Fibroblast of the aortic adventitia (primary cell): ENCODE data around the gene NUP42. TPM values are rescaled to one million over a fixed set of nuclear protein-coding genes. Genes with fewer than 3 reads are reported as not detected.
A peak's percentile ranks its signal among the peaks of the same experiment; 100 is the strongest.

Experiments
- DNase-seq: peaks from one replicate; pipeline ENCODE4 v3.0.0-alpha.2; 2010; ENCODE audit warnings: low read depth
- H3K4me3 ChIP-seq: 2 replicates; pipeline ENCODE4 v1.5.1; 2011; ENCODE audit warnings: low read depth, mild to moderate bottlenecking, control low read depth, low read length, moderate library complexity
- total RNA-seq: library from RNA; depleted of rRNA; stranded (reverse); fragments of >200 nt; gene quantifications from 2 replicates; pipeline ENCODE4 v1.2.3, GENCODE V29; 2012; ENCODE audit warnings: low replicate concordance
- TF ChIP-seq, protein P1 (sequence below): IDR thresholded peaks from 2 replicates; pipeline ENCODE4 v1.5.1; 2011; ENCODE audit warnings: mild to moderate bottlenecking, low read length, control low read depth, inconsistent platforms; ENCODE audit not compliant: insufficient read depth

The NUP42 gene
- total RNA-seq, 1 donor: 27.6 TPM

- TF ChIP-seq, protein P1, sequence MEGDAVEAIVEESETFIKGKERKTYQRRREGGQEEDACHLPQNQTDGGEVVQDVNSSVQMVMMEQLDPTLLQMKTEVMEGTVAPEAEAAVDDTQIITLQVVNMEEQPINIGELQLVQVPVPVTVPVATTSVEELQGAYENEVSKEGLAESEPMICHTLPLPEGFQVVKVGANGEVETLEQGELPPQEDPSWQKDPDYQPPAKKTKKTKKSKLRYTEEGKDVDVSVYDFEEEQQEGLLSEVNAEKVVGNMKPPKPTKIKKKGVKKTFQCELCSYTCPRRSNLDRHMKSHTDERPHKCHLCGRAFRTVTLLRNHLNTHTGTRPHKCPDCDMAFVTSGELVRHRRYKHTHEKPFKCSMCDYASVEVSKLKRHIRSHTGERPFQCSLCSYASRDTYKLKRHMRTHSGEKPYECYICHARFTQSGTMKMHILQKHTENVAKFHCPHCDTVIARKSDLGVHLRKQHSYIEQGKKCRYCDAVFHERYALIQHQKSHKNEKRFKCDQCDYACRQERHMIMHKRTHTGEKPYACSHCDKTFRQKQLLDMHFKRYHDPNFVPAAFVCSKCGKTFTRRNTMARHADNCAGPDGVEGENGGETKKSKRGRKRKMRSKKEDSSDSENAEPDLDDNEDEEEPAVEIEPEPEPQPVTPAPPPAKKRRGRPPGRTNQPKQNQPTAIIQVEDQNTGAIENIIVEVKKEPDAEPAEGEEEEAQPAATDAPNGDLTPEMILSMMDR: no peak
- no peak overlapping the region for H3K4me3 ChIP-seq
- DNase-seq: peak; percentile 33
Observed at GRCh38 chr7:23242321-23242720, 60.5 kb downstream of the NUP42 start.

GRCh38 chr7:23242935-23243334, 61.1 kb downstream of the NUP42 start:
- no peak for DNase-seq
- TF ChIP-seq, protein P1: no peak
- no peak overlapping the region for H3K4me3 ChIP-seq

DNA sequence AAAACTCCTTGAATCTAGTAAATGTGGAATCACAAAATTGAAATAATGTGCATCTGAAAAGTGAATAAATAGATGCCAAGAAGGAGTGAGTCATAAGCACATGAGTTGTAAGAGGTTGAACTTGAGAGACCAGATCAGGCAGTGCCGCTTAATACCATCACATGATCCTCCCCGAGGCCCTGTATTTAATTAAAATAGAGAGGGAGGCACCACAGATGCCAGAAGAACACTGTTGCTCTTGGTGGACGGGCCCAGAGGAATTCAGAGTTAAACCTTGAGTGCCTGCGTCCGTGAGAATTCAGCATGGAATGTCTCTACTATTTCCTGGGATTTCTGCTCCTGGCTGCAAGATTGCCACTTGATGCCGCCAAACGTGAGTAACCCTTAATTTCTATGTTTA, 64.7 kb downstream of the NUP42 start, which contains the start of gene GPNMB:
Gene GPNMB (plus strand): TSS at position 221 of the 400 bp plus-strand sequence. CDS start 83 bp downstream, at position 304.
- TF ChIP-seq, protein P1: no peak
- H3K4me3 ChIP-seq: peak within 1 kb of the TSS; percentile 81
- DNase-seq: peak; percentile 97

GRCh38 chr7:23247046-23247602, 65.3 kb downstream of the NUP42 start:
- H3K4me3 ChIP-seq: peak overlapping the region; percentile 81
- DNase-seq: no peak
- TF ChIP-seq, protein P1: no peak

DNA sequence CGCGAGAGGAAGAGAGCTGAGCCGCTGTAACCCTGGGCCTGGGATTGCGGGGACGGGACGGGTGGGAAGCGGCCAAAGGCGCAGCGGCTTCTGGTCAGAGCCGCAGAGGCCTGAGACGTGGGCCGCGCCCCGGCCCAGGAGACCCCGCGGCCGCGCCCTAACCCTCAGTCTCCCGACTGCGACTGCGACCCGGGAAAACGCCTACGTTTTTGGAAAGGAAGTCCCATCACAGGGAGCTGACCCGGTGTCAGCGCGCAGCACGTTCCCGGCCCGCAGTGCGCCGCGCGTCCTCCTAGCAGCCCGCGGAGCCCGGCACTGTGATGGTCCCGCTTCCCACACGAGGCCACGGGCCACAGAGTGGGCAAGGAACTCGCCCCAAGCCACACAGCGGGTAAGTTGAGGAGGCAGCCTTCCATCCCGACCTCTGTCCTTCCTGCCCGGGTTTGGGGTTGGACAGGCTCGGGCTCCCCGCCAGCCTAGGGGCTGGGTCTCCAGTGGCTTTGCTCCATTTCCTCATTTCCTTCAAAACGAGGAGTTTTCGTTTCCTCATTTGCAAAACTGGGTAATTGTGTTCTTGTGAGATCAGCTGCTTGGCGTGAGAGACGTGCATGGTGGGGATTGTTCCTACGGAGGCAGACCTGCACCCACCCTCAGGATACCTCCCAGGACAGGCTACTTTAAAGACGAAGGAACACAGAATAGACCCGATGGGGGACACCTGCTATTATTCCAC, 65.9 kb downstream of the NUP42 start:
- peak; percentile 38 for DNase-seq
- H3K4me3 ChIP-seq: peak overlapping the region; percentile 81
- TF ChIP-seq, protein P1: no peak

- peak; percentile 15 for DNase-seq
- TF ChIP-seq, protein P1: no peak
- no peak overlapping the region for H3K4me3 ChIP-seq
Observed at GRCh38 chr7:23249486-23249885, 67.6 kb downstream of the NUP42 start.

Other genes with a start within 250 kb of the NUP42 start
- gene HYCC1, start 167.9 kb upstream of the NUP42 start, total RNA-seq: 113 and 264 TPM in 2 replicates
- 28.5 and 152 TPM in 2 replicates for gene KLHL7, start 76.3 kb upstream of the NUP42 start, total RNA-seq
- 479 and 525 TPM in 2 replicates for gene GPNMB, start 64.7 kb downstream of the NUP42 start, total RNA-seq
- 53.1 and 55.2 TPM in 2 replicates for gene MALSU1, start 117.3 kb downstream of the NUP42 start, total RNA-seq